HEK293 (cell line): ENCODE results near the gene TRAF3IP1.
"Not testable (repeated sequence)": the region's sequence is repeated elsewhere in the genome, so short reads cannot be mapped to it uniquely, and the experiment has no call there.

Source experiments
- CTCF ChIA-PET: fragments of 350-600 bp; formaldehyde crosslinking; extraction: SDS; loops from one replicate; lab custom pipeline; 2021; ENCODE audit warnings: antibody characterized with exemption; lab: Yijun Ruan, JAX
- POLR2A ChIA-PET: fragments of 300-600 bp; formaldehyde crosslinking; extraction: SDS; loops from one replicate; lab custom pipeline; 2020; ENCODE audit warnings: antibody characterized with exemption, inconsistent platforms; lab: Yijun Ruan, JAX
- H3K27ac ChIP-seq: fragments of 200-500 bp; sonication (Bioruptor generic); 2 replicates; pipeline ENCODE4 v1.5.1; 2014; ENCODE audit warnings: low read depth, low read length, control low read depth, inconsistent platforms; ENCODE audit errors: extremely low read depth
- H3K36me3 ChIP-seq, 2 experiments: fragments of 200-500 bp in 1 of 2; sonication (Bioruptor generic) in 1 of 2; 1 replicate in 1 of 2; 2 replicates in 1 of 2; pipeline ENCODE4 v1.5.1; 2014 to 2017; ENCODE audit warnings: inconsistent platforms in 2 of 2, low read length in 2 of 2; ENCODE audit not compliant: control insufficient read depth in 2 of 2, insufficient read depth in 1 of 2
- H3K4me1 ChIP-seq: fragments of 200-500 bp; sonication (Bioruptor generic); 2 replicates; pipeline ENCODE4 v1.5.1; 2014; ENCODE audit warnings: mild to moderate bottlenecking, low read length, inconsistent platforms; ENCODE audit not compliant: control insufficient read depth, insufficient read depth
- H3K4me3 ChIP-seq: 2 replicates; pipeline ENCODE4 v1.5.1; 2011; ENCODE audit warnings: low read depth, mild to moderate bottlenecking, control low read depth, low read length, moderate library complexity
- H3K9me3 ChIP-seq: fragments of 200-500 bp; sonication (Bioruptor generic); 2 replicates; pipeline ENCODE4 v1.5.1; 2014; ENCODE audit warnings: low read depth, low read length, inconsistent platforms; ENCODE audit not compliant: control insufficient read depth, insufficient read depth
- CTCF ChIP-seq: fragments of 450-650 bp; formaldehyde crosslinking; IDR thresholded peaks from 2 replicates; pipeline ENCODE4 v1.5.1; 2016; ENCODE audit warnings: missing biosample characterization, missing genetic modification characterization
- ELK4 ChIP-seq: IDR thresholded peaks from 2 replicates; pipeline ENCODE4 v1.6.1; 2011; ENCODE audit warnings: mild to moderate bottlenecking, low read depth, low read length, borderline replicate concordance
- GLIS2 ChIP-seq: fragments of 450-650 bp; formaldehyde crosslinking; IDR thresholded peaks from 2 replicates; pipeline ENCODE4 v1.5.1; 2016; ENCODE audit warnings: missing biosample characterization, missing genetic modification characterization
- HOXD13 ChIP-seq: sonication (generic); formaldehyde crosslinking; IDR thresholded peaks from 2 replicates; pipeline ENCODE4 v1.8.0; 2022; ENCODE audit warnings: missing genetic modification reagents, borderline replicate concordance
- KLF1 ChIP-seq: fragments of 450-650 bp; formaldehyde crosslinking; IDR thresholded peaks from 2 replicates; pipeline ENCODE4 v1.5.1; 2016; ENCODE audit warnings: missing biosample characterization, missing genetic modification characterization
- OSR2 ChIP-seq: fragments of 450-650 bp; formaldehyde crosslinking; IDR thresholded peaks from 2 replicates; pipeline ENCODE4 v1.5.1; 2016; ENCODE audit warnings: missing biosample characterization, missing genetic modification characterization
- PRDM1 ChIP-seq: fragments of 450-650 bp; formaldehyde crosslinking; IDR thresholded peaks from 2 replicates; pipeline ENCODE4; 2016; ENCODE audit warnings: missing biosample characterization, missing genetic modification characterization
- RBAK ChIP-seq: fragments of 450-650 bp; formaldehyde crosslinking; IDR thresholded peaks from 2 replicates; pipeline ENCODE4 v1.5.1; 2016; ENCODE audit warnings: missing biosample characterization, missing genetic modification characterization
- REPIN1 ChIP-seq: fragments of 450-650 bp; formaldehyde crosslinking; IDR thresholded peaks from 2 replicates; pipeline ENCODE4 v1.5.1; 2017; ENCODE audit warnings: missing biosample characterization, missing genetic modification characterization, low read depth
- SP2 ChIP-seq: fragments of 450-650 bp; formaldehyde crosslinking; IDR thresholded peaks from 2 replicates; pipeline ENCODE4 v1.5.1; 2016; ENCODE audit warnings: missing biosample characterization, missing genetic modification characterization
- TRIM28 ChIP-seq: IDR thresholded peaks from 2 replicates; pipeline ENCODE4 v1.6.1; 2011; ENCODE audit warnings: low read length, control low read depth, borderline replicate concordance
- ZFP69B ChIP-seq: fragments of 450-650 bp; formaldehyde crosslinking; IDR thresholded peaks from 2 replicates; pipeline ENCODE4 v1.5.1; 2016; ENCODE audit warnings: missing biosample characterization, missing genetic modification characterization
- ZNF121 ChIP-seq: fragments of 450-650 bp; formaldehyde crosslinking; IDR thresholded peaks from 2 replicates; pipeline ENCODE4 v1.5.1; 2016; ENCODE audit warnings: missing biosample characterization, missing genetic modification characterization
- ZNF169 ChIP-seq: fragments of 450-650 bp; formaldehyde crosslinking; IDR thresholded peaks from 2 replicates; pipeline ENCODE4 v1.5.1; 2016; ENCODE audit warnings: missing biosample characterization, missing genetic modification characterization
- ZNF2 ChIP-seq: fragments of 450-650 bp; formaldehyde crosslinking; IDR thresholded peaks from 2 replicates; pipeline ENCODE4 v1.5.1; 2016; ENCODE audit warnings: missing biosample characterization, missing genetic modification characterization
- ZNF214 ChIP-seq: fragments of 450-650 bp; formaldehyde crosslinking; IDR thresholded peaks from 2 replicates; pipeline ENCODE4 v1.5.1; 2017; ENCODE audit warnings: missing biosample characterization, mild to moderate bottlenecking, missing genetic modification characterization, borderline replicate concordance
- ZNF311 ChIP-seq: fragments of 450-650 bp; formaldehyde crosslinking; IDR thresholded peaks from 2 replicates; pipeline ENCODE4 v1.5.1; 2017; ENCODE audit warnings: missing biosample characterization, missing genetic modification characterization, borderline replicate concordance
- ZNF324 ChIP-seq: fragments of 450-650 bp; formaldehyde crosslinking; IDR thresholded peaks from 2 replicates; pipeline ENCODE4 v1.5.1; 2016; ENCODE audit warnings: missing biosample characterization, missing genetic modification characterization
- ZNF549 ChIP-seq: fragments of 450-650 bp; IDR thresholded peaks from 2 replicates; pipeline ENCODE4 v1.5.1; 2018; ENCODE audit warnings: missing biosample characterization, missing genetic modification characterization, mild to moderate bottlenecking, inconsistent platforms, moderate library complexity
- ZNF626 ChIP-seq: fragments of 450-650 bp; sonication (Bioruptor Pico); formaldehyde crosslinking; IDR thresholded peaks from 2 replicates; pipeline ENCODE4 v1.5.1; 2018; ENCODE audit warnings: missing biosample characterization, missing genetic modification characterization, inconsistent platforms
- ZNF664 ChIP-seq: fragments of 450-650 bp; formaldehyde crosslinking; IDR thresholded peaks from 2 replicates; pipeline ENCODE4 v1.5.1; 2016; ENCODE audit warnings: missing biosample characterization, missing genetic modification characterization
- ZNF707 ChIP-seq: fragments of 450-650 bp; formaldehyde crosslinking; IDR thresholded peaks from 2 replicates; pipeline ENCODE4 v1.5.1; 2016; ENCODE audit warnings: missing biosample characterization, missing genetic modification characterization
- ZSCAN23 ChIP-seq: fragments of 450-650 bp; formaldehyde crosslinking; IDR thresholded peaks from 2 replicates; pipeline ENCODE4 v1.5.1; 2016; ENCODE audit warnings: missing biosample characterization, missing genetic modification characterization
- TF ChIP-seq, protein P1 (sequence below): fragments of 450-650 bp; formaldehyde crosslinking; IDR thresholded peaks from 2 replicates; pipeline ENCODE4 v1.5.1; 2016; ENCODE audit warnings: missing biosample characterization, missing genetic modification characterization
- TF ChIP-seq, protein P2 (sequence below): fragments of 450-650 bp; formaldehyde crosslinking; IDR thresholded peaks from 2 replicates; pipeline ENCODE4 v1.5.1; 2017; ENCODE audit warnings: missing biosample characterization, mild to moderate bottlenecking, missing genetic modification characterization, moderate library complexity

Gene TRAF3IP1

GRCh38 chr2:238305965-238306671 is 14.2 kb upstream of the TRAF3IP1 start (continued):
- TF ChIP-seq RBAK (no peak), KLF1 (tag by site-specific recombination) (no peak), ZNF311 (tag by site-specific recombination) (no peak)

- no peaks in the 10 kb centered on the region for H3K9me3 ChIP-seq
- ChIA-PET CTCF (no interaction called here), POLR2A (no interaction called here)
- H3K36me3 ChIP-seq = no peaks in the 10 kb centered on the region
- no peak overlapping the region for H3K27ac ChIP-seq
- H3K4me1 ChIP-seq = no peaks in the 10 kb centered on the region
- no peak overlapping the region for H3K4me3 ChIP-seq
- TF ChIP-seq ZNF2 (tag by site-specific recombination) = no peak
- TF ChIP-seq ELK4 = no peak
- TF ChIP-seq OSR2 (tag by site-specific recombination) = no peak
- TF ChIP-seq ZNF707 (tag by site-specific recombination) = no peak
- TF ChIP-seq ZNF214 = no peak
- TF ChIP-seq ZNF169 = no peak
- TF ChIP-seq, protein P1, sequence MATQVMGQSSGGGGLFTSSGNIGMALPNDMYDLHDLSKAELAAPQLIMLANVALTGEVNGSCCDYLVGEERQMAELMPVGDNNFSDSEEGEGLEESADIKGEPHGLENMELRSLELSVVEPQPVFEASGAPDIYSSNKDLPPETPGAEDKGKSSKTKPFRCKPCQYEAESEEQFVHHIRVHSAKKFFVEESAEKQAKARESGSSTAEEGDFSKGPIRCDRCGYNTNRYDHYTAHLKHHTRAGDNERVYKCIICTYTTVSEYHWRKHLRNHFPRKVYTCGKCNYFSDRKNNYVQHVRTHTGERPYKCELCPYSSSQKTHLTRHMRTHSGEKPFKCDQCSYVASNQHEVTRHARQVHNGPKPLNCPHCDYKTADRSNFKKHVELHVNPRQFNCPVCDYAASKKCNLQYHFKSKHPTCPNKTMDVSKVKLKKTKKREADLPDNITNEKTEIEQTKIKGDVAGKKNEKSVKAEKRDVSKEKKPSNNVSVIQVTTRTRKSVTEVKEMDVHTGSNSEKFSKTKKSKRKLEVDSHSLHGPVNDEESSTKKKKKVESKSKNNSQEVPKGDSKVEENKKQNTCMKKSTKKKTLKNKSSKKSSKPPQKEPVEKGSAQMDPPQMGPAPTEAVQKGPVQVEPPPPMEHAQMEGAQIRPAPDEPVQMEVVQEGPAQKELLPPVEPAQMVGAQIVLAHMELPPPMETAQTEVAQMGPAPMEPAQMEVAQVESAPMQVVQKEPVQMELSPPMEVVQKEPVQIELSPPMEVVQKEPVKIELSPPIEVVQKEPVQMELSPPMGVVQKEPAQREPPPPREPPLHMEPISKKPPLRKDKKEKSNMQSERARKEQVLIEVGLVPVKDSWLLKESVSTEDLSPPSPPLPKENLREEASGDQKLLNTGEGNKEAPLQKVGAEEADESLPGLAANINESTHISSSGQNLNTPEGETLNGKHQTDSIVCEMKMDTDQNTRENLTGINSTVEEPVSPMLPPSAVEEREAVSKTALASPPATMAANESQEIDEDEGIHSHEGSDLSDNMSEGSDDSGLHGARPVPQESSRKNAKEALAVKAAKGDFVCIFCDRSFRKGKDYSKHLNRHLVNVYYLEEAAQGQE (tag by site-specific recombination) = no peak
- TF ChIP-seq PRDM1 (tag by site-specific recombination) = no peak
- TF ChIP-seq, protein P2, sequence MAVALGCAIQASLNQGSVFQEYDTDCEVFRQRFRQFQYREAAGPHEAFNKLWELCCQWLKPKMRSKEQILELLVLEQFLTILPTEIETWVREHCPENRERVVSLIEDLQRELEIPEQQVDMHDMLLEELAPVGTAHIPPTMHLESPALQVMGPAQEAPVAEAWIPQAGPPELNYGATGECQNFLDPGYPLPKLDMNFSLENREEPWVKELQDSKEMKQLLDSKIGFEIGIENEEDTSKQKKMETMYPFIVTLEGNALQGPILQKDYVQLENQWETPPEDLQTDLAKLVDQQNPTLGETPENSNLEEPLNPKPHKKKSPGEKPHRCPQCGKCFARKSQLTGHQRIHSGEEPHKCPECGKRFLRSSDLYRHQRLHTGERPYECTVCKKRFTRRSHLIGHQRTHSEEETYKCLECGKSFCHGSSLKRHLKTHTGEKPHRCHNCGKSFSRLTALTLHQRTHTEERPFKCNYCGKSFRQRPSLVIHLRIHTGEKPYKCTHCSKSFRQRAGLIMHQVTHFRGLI = no peak
- no peak for TF ChIP-seq SP2
- TF ChIP-seq HOXD13 (CRISPR knock-in tag) = no peak
- no peak for TF ChIP-seq REPIN1 (tag by site-specific recombination)
- TF ChIP-seq ZNF121 (tag by site-specific recombination) = no peak
- TF ChIP-seq ZFP69B = no peak
- TF ChIP-seq ZNF549 (tag by site-specific recombination) = no peak
Observed at GRCh38 chr2:238306672-238306998, 13.7 kb upstream of the TRAF3IP1 start.

DNA sequence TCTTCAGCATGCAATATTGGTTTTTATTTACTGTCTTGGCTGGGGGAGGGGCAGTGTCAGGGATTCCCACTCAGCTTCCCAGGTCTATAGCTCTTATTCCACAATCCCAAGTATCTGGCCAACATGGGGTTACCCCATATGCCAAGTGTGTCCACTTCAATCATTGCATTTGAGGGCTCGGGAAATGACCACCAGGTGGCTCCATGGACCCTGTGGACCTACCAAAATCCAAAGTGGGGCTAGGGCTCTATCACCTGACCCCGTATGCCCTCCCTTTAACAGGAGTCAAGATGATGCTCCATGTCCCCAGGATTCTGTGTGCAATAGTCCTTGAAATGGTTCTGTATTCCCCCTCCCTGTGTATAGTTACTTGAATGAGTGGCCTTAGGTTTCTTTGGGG is 12.1 kb upstream of the TRAF3IP1 start:
- ChIA-PET POLR2A (no interaction called here), CTCF (interaction anchor here (0.6 to 0.7 kb wide), 3 partner anchors 37 to 51 kb away, joined by 3 to 5 read pairs (median 3); no protein-coding TSS in a partner anchor)
- no peak overlapping the region for H3K4me3 ChIP-seq
- no peak overlapping the region for H3K27ac ChIP-seq
- H3K4me1 ChIP-seq = no peaks in the 10 kb centered on the region
- TF ChIP-seq TRIM28 = no peak
- no peak for TF ChIP-seq ZNF664 (tag by site-specific recombination)
- no peak for TF ChIP-seq GLIS2 (tag by site-specific recombination)
- TF ChIP-seq ZSCAN23 (tag by site-specific recombination) = no peak
- TF ChIP-seq ZNF626 = no peak
- no peak for TF ChIP-seq ZNF324 (tag by site-specific recombination)
- TF ChIP-seq CTCF = 0 out of 2 replicates have a peak, but pooled peaks have one; percentile 8
- no peaks in the 10 kb centered on the region for H3K9me3 ChIP-seq
- no peaks in the 10 kb centered on the region for H3K36me3 ChIP-seq

DNA sequence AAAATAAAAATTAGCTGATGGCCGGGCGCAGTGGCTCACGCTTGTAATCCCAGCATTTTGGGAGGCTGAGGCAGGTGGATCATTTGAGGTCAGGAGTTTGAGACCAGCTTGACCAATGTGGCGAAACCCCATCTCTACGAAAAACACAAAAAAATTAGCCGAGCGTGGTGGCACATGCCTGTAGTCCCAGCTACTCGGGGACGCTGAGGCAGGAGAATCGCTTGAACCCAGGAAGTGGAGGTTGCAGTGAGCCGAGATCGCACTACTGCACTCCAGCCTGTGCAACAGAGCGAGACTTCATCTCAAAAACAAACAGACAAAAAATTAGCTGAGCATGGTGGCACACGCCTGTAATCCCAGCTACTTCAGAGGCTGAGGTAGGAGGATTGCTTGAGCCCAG is 9.6 kb upstream of the TRAF3IP1 start:
- POLR2A ChIA-PET, H3K4me1 ChIP-seq, H3K27ac ChIP-seq, CTCF ChIA-PET, H3K36me3 ChIP-seq, H3K4me3 ChIP-seq, H3K9me3 ChIP-seq: not testable (repeated sequence)
